Trophoblast cell (in vitro differentiated cells and primary cell): ENCODE measurements around the gene TNK2.

Experiments used
- DNase-seq, 2 donors: peaks; one replicate each; pipeline ENCODE4 v3.0.0-alpha.2; 2016
- H2AFZ ChIP-seq: 2 replicates; pipeline ENCODE4 v1.6.1; 2013; ENCODE audit warnings: low read length, moderate library complexity, mild to moderate bottlenecking; ENCODE audit not compliant: insufficient read depth, poor library complexity
- H2AK5ac ChIP-seq: 2 replicates; pipeline ENCODE4 v1.6.1; 2013; ENCODE audit warnings: mild to moderate bottlenecking, low read length
- H2BK120ac ChIP-seq: 2 replicates; pipeline ENCODE4 v1.6.1; 2013; ENCODE audit warnings: low read length, mild to moderate bottlenecking, moderate library complexity; ENCODE audit not compliant: insufficient read depth, poor library complexity
- H2BK12ac ChIP-seq: 2 replicates; pipeline ENCODE4 v1.6.1; 2013; ENCODE audit warnings: mild to moderate bottlenecking, low read length, moderate library complexity
- H2BK5ac ChIP-seq: 2 replicates; pipeline ENCODE4 v1.6.1; 2013; ENCODE audit warnings: low read length, low read depth, moderate library complexity, mild to moderate bottlenecking; ENCODE audit not compliant: poor library complexity
- H3K14ac ChIP-seq: 2 replicates; pipeline ENCODE4 v1.6.1; 2013; ENCODE audit warnings: mild to moderate bottlenecking, low read length
- H3K18ac ChIP-seq: 2 replicates; pipeline ENCODE4 v1.6.1; 2013; ENCODE audit warnings: mild to moderate bottlenecking, low read length
- H3K23ac ChIP-seq: 2 replicates; pipeline ENCODE4 v1.6.1; 2013; ENCODE audit warnings: low read length
- H3K27ac ChIP-seq: 2 replicates; pipeline ENCODE4 v1.5.1; 2013; ENCODE audit warnings: low read depth, mild to moderate bottlenecking, inconsistent platforms, low read length, moderate library complexity
- H3K27me3 ChIP-seq: 2 replicates; pipeline ENCODE4 v1.6.1; 2013; ENCODE audit warnings: inconsistent platforms, mild to moderate bottlenecking, low read length, moderate library complexity; ENCODE audit not compliant: insufficient read depth
- H3K36me3 ChIP-seq, 2 experiments: 1 replicate in 1 of 2; 2 replicates in 1 of 2; pipeline ENCODE4 v1.6.1; 2013; ENCODE audit warnings: low read length in 2 of 2, mild to moderate bottlenecking in 2 of 2, moderate library complexity in 1 of 2; ENCODE audit not compliant: insufficient read depth in 2 of 2, control insufficient read depth in 1 of 2
- H3K4ac ChIP-seq: 2 replicates; pipeline ENCODE4 v1.6.1; 2013; ENCODE audit warnings: low read depth, mild to moderate bottlenecking, low read length, moderate library complexity
- H3K4me1 ChIP-seq, 2 experiments: 1 replicate in 1 of 2; 2 replicates in 1 of 2; pipeline ENCODE4 v1.6.1; 2013; ENCODE audit warnings: low read length in 2 of 2, mild to moderate bottlenecking in 2 of 2, moderate library complexity in 1 of 2; ENCODE audit not compliant: insufficient read depth in 2 of 2, control insufficient read depth in 1 of 2
- H3K4me2 ChIP-seq: 2 replicates; pipeline ENCODE4 v1.6.1; 2013; ENCODE audit warnings: inconsistent platforms, mild to moderate bottlenecking, low read length, moderate library complexity
- H3K4me3 ChIP-seq: 2 replicates; pipeline ENCODE4 v1.5.1; 2013; ENCODE audit warnings: mild to moderate bottlenecking, low read depth, low read length, inconsistent platforms
- H3K79me1 ChIP-seq: one replicate; pipeline ENCODE4 v1.6.1; 2013; ENCODE audit warnings: low read length
- H3K79me2 ChIP-seq: 2 replicates; pipeline ENCODE4 v1.6.1; 2013; ENCODE audit warnings: low read length, mild to moderate bottlenecking; ENCODE audit not compliant: control insufficient read depth, insufficient read depth, poor library complexity
- H3K9ac ChIP-seq: 2 replicates; pipeline ENCODE4 v1.6.1; 2013; ENCODE audit warnings: mild to moderate bottlenecking, low read length
- H3K9me3 ChIP-seq: 2 replicates; pipeline ENCODE4 v1.6.1; 2013; ENCODE audit warnings: low read depth, mild to moderate bottlenecking, control low read depth, inconsistent platforms, low read length; ENCODE audit not compliant: insufficient read depth
- H4K12ac ChIP-seq: 2 replicates; pipeline ENCODE4 v1.6.1; 2013; ENCODE audit warnings: low read depth, mild to moderate bottlenecking, low read length, moderate library complexity
- H4K8ac ChIP-seq: 2 replicates; pipeline ENCODE4 v1.6.1; 2013; ENCODE audit warnings: low read depth, mild to moderate bottlenecking, low read length, moderate library complexity
- H4K91ac ChIP-seq: one replicate; pipeline ENCODE4 v1.6.1; 2013; ENCODE audit warnings: low read depth, mild to moderate bottlenecking, low read length, moderate library complexity
- WGBS: extraction: QIAGEN DNeasy Blood & Tissue Kit; methylation state at CpG from one replicate; pipeline ENCODE4 v1.1.7; 2013; ENCODE audit warnings: missing lambda C conversion rate; ENCODE audit not compliant: insufficient read length, insufficient coverage; ENCODE audit errors: extremely low coverage; 5-methylcytosine and 5-hydroxymethylcytosine counted together

The TNK2 gene

DNA sequence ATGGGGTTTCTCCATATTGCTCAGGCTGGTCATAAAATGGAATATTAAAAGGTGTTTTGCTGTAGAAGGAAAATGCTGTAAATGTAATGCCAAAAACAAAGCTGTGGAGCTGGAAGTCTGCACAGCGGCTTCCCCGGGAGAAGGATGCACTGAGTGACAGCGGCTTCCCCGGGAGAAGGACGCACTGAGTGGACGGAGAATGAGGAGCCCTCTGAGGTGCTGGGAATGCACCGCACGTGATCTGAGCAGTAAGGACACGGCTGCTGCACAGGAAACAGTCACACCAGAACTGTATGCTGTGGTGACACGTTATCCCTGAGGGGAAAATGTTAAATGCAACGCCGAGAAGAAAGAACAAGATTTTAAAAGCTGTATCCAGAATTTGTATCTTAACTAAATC lies 24.6 kb downstream of the TNK2 start:
- Histone ChIP-seq H3K9me3 (peaks cover 4% of the 10 kb centered on the region), H3K27me3 (no peaks in the 10 kb centered on the region), H3K4ac (no peak overlapping the region), H3K79me2 (no peaks in the 10 kb centered on the region), H3K79me1 (peaks cover 8% of the 10 kb centered on the region), H4K91ac (no peak overlapping the region), H3K27ac (no peak overlapping the region), H4K12ac (no peak overlapping the region), H4K8ac (no peak overlapping the region), H3K9ac (no peak overlapping the region), H3K14ac (no peak overlapping the region), H3K36me3 (peaks cover 45 to 51% of the 10 kb centered on the region in 2 experiments), H2BK5ac (no peak overlapping the region), H2BK12ac (no peak overlapping the region), H3K4me2 (no peak overlapping the region), H3K4me1 (peaks cover 22 to 26% of the 10 kb centered on the region in 2 experiments), H2AFZ (no peak overlapping the region), H2AK5ac (no peak overlapping the region), H3K18ac (no peak overlapping the region), H3K23ac (no peak overlapping the region), H2BK120ac (no peak overlapping the region), H3K4me3 (no peak overlapping the region)
- DNase-seq: no peak
- WGBS: no CpG with 5 or more reads among the region's 12 CpGs

- H3K79me1 ChIP-seq: peaks cover 8% of the 10 kb centered on the region
- no peak for DNase-seq
- H3K23ac ChIP-seq: no peak overlapping the region
- H4K91ac ChIP-seq: no peak overlapping the region
- H3K9me3 ChIP-seq: peaks cover 4% of the 10 kb centered on the region
- no peak overlapping the region for H2AFZ ChIP-seq
- no peak overlapping the region for H3K14ac ChIP-seq
- H2BK120ac ChIP-seq: no peak overlapping the region
- H4K12ac ChIP-seq: no peak overlapping the region
- H3K4ac ChIP-seq: no peak overlapping the region
- no peaks in the 10 kb centered on the region for H3K27me3 ChIP-seq
- H3K18ac ChIP-seq: no peak overlapping the region
- no peak overlapping the region for H2BK5ac ChIP-seq
- no peak overlapping the region for H3K4me2 ChIP-seq
- H3K36me3 ChIP-seq: peaks cover 49 to 56% of the 10 kb centered on the region in 2 experiments
- H3K4me1 ChIP-seq: peaks cover 29% of the 10 kb centered on the region in 2 experiments
- H2BK12ac ChIP-seq: no peak overlapping the region
- H3K9ac ChIP-seq: no peak overlapping the region
- H3K27ac ChIP-seq: no peak overlapping the region
- H3K79me2 ChIP-seq: no peaks in the 10 kb centered on the region
- no peak overlapping the region for H3K4me3 ChIP-seq
- H2AK5ac ChIP-seq: no peak overlapping the region
- no CpG with 5 or more reads among the region's 21 CpGs for WGBS
- no peak overlapping the region for H4K8ac ChIP-seq
These were observed 25.2 kb downstream of the TNK2 start for GRCh38 chr3:195883160-195883559.

DNA sequence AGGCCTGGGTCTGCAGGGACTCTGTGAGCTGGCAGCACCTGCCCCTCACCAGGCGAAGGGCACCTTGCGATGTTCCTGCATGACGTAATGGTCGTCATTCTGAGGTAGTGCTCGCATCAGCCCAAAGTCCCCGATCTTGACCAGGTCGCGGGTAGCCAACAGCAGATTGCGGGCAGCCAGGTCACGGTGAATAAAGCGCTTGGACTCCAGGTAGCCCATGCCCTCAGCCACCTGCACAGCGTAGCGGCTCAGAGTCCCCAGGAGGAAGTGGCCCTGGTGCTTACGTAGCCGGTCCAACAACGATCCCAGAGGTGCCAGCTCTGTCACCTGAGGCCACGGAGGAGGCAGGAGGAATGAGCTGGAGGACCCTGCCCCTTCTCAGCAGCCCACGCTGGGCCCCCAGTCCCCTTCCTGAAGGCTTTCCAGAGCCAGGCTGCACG lies 26.3 kb downstream of the TNK2 start:
- H4K91ac ChIP-seq: no peak overlapping the region
- H3K14ac ChIP-seq: no peak overlapping the region
- H3K9ac ChIP-seq: no peak overlapping the region
- no peak overlapping the region for H3K27ac ChIP-seq
- no peak overlapping the region for H3K4me2 ChIP-seq
- H2BK5ac ChIP-seq: no peak overlapping the region
- H4K8ac ChIP-seq: no peak overlapping the region
- H3K79me2 ChIP-seq: no peaks in the 10 kb centered on the region
- no peak overlapping the region for H2AK5ac ChIP-seq
- H3K4me1 ChIP-seq: peaks cover 29% of the 10 kb centered on the region in 2 experiments
- H4K12ac ChIP-seq: no peak overlapping the region
- H3K18ac ChIP-seq: peak overlapping the region; percentile 8
- peaks cover 8% of the 10 kb centered on the region for H3K79me1 ChIP-seq
- H3K9me3 ChIP-seq: peaks cover 1% of the 10 kb centered on the region
- H2BK12ac ChIP-seq: no peak overlapping the region
- no peak overlapping the region for H3K23ac ChIP-seq
- H2BK120ac ChIP-seq: no peak overlapping the region
- WGBS: no CpG with 5 or more reads among the region's 19 CpGs
- H2AFZ ChIP-seq: no peak overlapping the region
- no peak overlapping the region for H3K4ac ChIP-seq
- H3K36me3 ChIP-seq: peaks cover 55 to 61% of the 10 kb centered on the region in 2 experiments
- H3K27me3 ChIP-seq: no peaks in the 10 kb centered on the region
- no peak overlapping the region for H3K4me3 ChIP-seq
- no peak for DNase-seq

DNA sequence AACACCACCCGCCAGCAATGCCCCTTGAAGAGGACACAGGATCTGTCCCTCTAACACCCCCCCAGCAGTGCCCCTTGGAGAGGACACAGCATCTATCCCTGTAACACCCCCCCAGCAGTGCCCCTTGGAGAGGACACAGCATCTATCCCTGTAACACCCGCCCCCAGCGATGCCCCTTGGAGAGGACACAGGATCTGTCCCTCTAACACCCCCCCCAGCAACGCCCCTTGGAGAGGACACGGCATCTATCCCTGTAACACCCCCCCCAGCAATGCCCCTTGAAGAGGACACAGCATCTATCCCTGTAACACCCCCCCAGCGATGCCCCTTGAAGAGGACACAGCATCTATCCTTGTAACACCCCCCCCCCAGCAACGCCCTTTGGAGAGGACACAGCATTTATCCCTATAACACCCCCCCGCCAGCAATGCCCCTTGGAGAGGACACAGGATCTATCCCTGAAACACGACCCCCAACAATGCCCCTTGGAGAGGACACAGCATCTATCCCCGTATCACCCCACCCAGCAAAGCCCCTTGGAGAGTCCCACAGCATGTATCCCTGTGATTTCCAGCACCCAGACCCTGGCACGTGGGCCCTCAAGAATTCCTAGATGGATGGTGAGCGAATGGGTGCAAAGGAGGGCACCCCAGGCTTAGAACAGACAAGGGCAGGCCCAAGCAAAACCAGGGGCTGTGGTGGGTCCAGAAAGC lies 26.9 kb downstream of the TNK2 start:
- Histone ChIP-seq H3K79me2 (no peaks in the 10 kb centered on the region), H3K9me3 (peaks cover 1% of the 10 kb centered on the region), H2BK5ac (no peak overlapping the region), H3K27ac (no peak overlapping the region), H4K8ac (no peak overlapping the region), H3K79me1 (peaks cover 4% of the 10 kb centered on the region), H3K36me3 (peaks cover 59 to 61% of the 10 kb centered on the region in 2 experiments), H3K9ac (no peak overlapping the region), H2AK5ac (no peak overlapping the region), H3K27me3 (no peaks in the 10 kb centered on the region), H3K14ac (no peak overlapping the region), H3K4me1 (peaks cover 24% of the 10 kb centered on the region in 2 experiments), H3K23ac (no peak overlapping the region), H4K12ac (no peak overlapping the region), H3K4me3 (no peak overlapping the region), H3K18ac (no peak overlapping the region), H2AFZ (no peak overlapping the region), H4K91ac (no peak overlapping the region), H2BK12ac (no peak overlapping the region), H3K4me2 (no peak overlapping the region), H2BK120ac (no peak overlapping the region), H3K4ac (no peak overlapping the region)
- WGBS: no CpG with 5 or more reads among the region's 12 CpGs
- no peak for DNase-seq
